Transverse colon (tissue), 4 donors: Measurements from ENCODE around the gene FAM50B. TPM values are rescaled to one million over a fixed set of nuclear protein-coding genes. Genes with fewer than 3 reads are reported as not detected.

ENCODE experiments used
- DNase-seq: peaks from one replicate; pipeline ENCODE4 v3.0.0-alpha.2; 2019
- H3K27ac ChIP-seq, 4 donors: fragments of 200-600 bp; sonication (generic); 2 replicates each; pipeline ENCODE4 v1.5.1; 2016 to 2018; ENCODE audit warnings: inconsistent platforms in 4 of 4
- H3K27me3 ChIP-seq: fragments of 200-600 bp; sonication (generic); 2 replicates; pipeline ENCODE4 v1.5.1; 2017; ENCODE audit warnings: inconsistent platforms
- H3K36me3 ChIP-seq, 4 donors: fragments of 200-600 bp; sonication (generic); 2 replicates each; pipeline ENCODE4 v1.5.1; 2017 to 2019; ENCODE audit warnings: inconsistent platforms in 4 of 4
- H3K4me1 ChIP-seq, 4 donors: fragments of 200-600 bp; sonication (generic); 2 replicates each; pipeline ENCODE4 v1.5.1; 2017 to 2020; ENCODE audit warnings: inconsistent platforms in 4 of 4
- H3K4me3 ChIP-seq, 4 donors: fragments of 200-600 bp; sonication (generic); 1 replicate in 1 of 4; 2 replicates in 3 of 4; pipeline versions ENCODE4 v1.5.1 to v1.6.1; 2017 to 2019; ENCODE audit warnings: inconsistent platforms in 4 of 4
- H3K9me3 ChIP-seq, 2 donors: fragments of 200-600 bp; sonication (generic); 2 replicates each; pipeline ENCODE4 v1.5.1; 2017 to 2019; ENCODE audit warnings: inconsistent platforms in 2 of 2
- EP300 ChIP-seq: sonication (generic); formaldehyde crosslinking; IDR thresholded peaks from one replicate; pipeline ENCODE4 v1.6.1; 2017; ENCODE audit warnings: antibody characterized with exemption, low read depth
- POLR2A ChIP-seq: fragments of 450-650 bp; IDR thresholded peaks from one replicate; pipeline ENCODE4 v1.6.1; 2016; ENCODE audit warnings: antibody characterized with exemption, mild to moderate bottlenecking, moderate library complexity
- POLR2AphosphoS5 ChIP-seq, 3 donors: sonication (generic); formaldehyde crosslinking; IDR thresholded peaks; one replicate each; pipeline ENCODE4 v1.6.1; 2016; ENCODE audit warnings: antibody characterized with exemption in 3 of 3
- WGBS, 2 donors: methylation state at CpG; one replicate each; pipeline ENCODE4 v1.1.5; 2018; ENCODE audit warnings: low coverage in 1 of 2; 5-methylcytosine and 5-hydroxymethylcytosine counted together
- in situ Hi-C, 4 donors: fragments of 200-750 bp; cut with MboI; loops; one replicate each; pipeline versions ENCODE4 v1.15.0 to v1.15.1; 2017; ENCODE audit warnings: low sequenced_read_pairs in 3 of 4, low pct_ligation_motif_present in 1 of 4, low pct_unique_long_range_greater_than_20kb in 1 of 4
- intact Hi-C: fragments of 100-400 bp; cut with DNase I; formaldehyde crosslinking; loops from one replicate; pipeline ENCODE4 v1.15.1; 2023; ENCODE audit warnings: low total_unique reads
- total RNA-seq, 4 donors: library from RNA; depleted of rRNA; stranded (reverse); fragments of >200 nt; gene quantifications; one replicate each; pipeline ENCODE4 v1.1.0, GENCODE V29; 2016
- TF ChIP-seq, protein P1 (sequence below), 5 experiments: fragments of 200-600 bp in 3 of 5; fragments of 450-650 bp in 2 of 5; sonication (generic) in 3 of 5; IDR thresholded peaks; 1 replicate in 2 of 5; 2 replicates in 3 of 5; pipeline ENCODE4 v1.5.1; 2016 to 2017; ENCODE audit warnings: antibody characterized with exemption in 5 of 5, inconsistent platforms in 3 of 5, mild to moderate bottlenecking in 2 of 5, moderate library complexity in 1 of 5

The FAM50B gene
- total RNA-seq, 4 donors from 2014 or later: 3.4 to 6.4 (median 5.2) TPM; not detected in 1

DNA sequence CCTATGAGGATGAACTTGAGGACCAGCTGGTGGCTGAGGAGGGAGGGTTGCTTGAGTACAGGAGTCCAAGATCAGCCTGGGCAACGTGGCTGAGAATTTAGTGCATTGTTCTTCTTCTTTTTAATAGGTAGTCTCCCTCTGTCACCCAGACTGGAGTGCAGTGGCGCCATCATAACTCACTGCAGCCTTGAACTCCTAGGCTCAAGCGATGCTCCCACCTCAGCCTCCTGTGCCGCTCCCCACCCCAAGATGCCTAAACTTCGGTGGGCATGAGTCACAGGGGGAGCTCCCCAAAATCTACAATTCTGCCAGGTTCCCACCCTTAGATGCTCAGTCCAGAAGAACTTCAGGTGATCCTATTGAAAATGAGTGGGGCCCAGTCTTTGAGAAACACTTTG is 21.4 kb downstream of the FAM50B start:
- intact Hi-C loops: no loop called here
- H3K27me3 ChIP-seq: no peaks in the 10 kb centered on the region
- H3K4me3 ChIP-seq: no peak overlapping the region
- no peak overlapping the region for H3K27ac ChIP-seq
- H3K9me3 ChIP-seq: no peaks in the 10 kb centered on the region
- no peaks in the 10 kb centered on the region for H3K36me3 ChIP-seq
- H3K4me1 ChIP-seq: peaks cover 0 to 14% (median 8%) of the 10 kb centered on the region in 4 donors
- no peak for DNase-seq
- TF ChIP-seq, protein P1, sequence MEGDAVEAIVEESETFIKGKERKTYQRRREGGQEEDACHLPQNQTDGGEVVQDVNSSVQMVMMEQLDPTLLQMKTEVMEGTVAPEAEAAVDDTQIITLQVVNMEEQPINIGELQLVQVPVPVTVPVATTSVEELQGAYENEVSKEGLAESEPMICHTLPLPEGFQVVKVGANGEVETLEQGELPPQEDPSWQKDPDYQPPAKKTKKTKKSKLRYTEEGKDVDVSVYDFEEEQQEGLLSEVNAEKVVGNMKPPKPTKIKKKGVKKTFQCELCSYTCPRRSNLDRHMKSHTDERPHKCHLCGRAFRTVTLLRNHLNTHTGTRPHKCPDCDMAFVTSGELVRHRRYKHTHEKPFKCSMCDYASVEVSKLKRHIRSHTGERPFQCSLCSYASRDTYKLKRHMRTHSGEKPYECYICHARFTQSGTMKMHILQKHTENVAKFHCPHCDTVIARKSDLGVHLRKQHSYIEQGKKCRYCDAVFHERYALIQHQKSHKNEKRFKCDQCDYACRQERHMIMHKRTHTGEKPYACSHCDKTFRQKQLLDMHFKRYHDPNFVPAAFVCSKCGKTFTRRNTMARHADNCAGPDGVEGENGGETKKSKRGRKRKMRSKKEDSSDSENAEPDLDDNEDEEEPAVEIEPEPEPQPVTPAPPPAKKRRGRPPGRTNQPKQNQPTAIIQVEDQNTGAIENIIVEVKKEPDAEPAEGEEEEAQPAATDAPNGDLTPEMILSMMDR (IDR thresholded peaks at IDR 0.05): no peak
- TF ChIP-seq POLR2A (no peak), POLR2AphosphoS5 (IDR thresholded peaks at IDR 0.05) (no peak), EP300 (no peak)
- 60 to 80% methylated on average over 1 to 5 of the region's 5 CpGs for WGBS, 2 donors
- in situ Hi-C loops: no loop called here

DNA sequence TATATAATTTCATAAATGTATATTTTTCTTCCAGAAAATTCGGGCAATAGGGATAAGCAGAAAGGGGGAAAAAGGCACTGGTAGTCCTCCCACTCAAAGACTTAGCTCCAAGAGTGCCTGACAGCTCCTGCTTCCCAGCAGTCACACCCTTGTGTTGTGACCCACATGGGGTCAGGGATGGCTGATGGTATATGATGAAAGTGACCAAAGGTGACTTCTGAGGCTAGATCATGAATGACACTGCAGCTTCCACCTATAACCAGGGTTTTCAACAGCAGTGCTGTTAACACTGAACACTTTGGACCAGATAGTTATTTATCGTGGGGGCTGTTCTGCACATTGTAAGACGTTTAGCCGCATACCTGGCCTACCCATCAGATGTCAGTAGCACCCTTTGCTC is 22.3 kb downstream of the FAM50B start:
- Histone ChIP-seq H3K4me3 (no peak overlapping the region), H3K27me3 (no peaks in the 10 kb centered on the region), H3K4me1 (peaks cover 0 to 14% (median 8%) of the 10 kb centered on the region in 4 donors), H3K36me3 (no peaks in the 10 kb centered on the region), H3K27ac (no peak overlapping the region), H3K9me3 (no peaks in the 10 kb centered on the region)
- in situ Hi-C loops (no loop called here), intact Hi-C loops (no loop called here)
- 84 to 91% methylated on average over 3 to 4 of the region's 4 CpGs for WGBS, 2 donors
- DNase-seq: no peak
- no peak for TF ChIP-seq POLR2A
- no peak for TF ChIP-seq POLR2AphosphoS5 (IDR thresholded peaks at IDR 0.05)
- no peak for TF ChIP-seq EP300
- TF ChIP-seq, protein P1 (IDR thresholded peaks at IDR 0.05): no peak

DNA sequence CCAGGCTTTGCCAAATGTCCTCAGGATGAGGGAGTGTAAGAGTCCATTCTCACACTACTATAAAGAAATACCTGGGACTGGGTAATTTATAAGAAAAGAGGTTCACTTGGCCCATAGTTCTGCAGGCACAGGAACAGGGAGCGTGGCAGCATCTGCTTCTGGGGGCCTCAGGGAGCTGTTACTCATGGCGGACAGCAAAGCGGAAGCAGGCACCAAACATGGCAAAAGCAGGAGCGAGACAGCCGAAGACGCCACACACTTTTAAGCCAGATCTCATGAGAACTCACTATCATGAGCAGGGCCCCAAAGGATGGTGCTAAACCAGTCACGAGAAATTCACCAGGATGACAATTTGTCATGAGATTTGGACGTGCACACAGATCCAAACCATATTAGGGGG is 22.8 kb downstream of the FAM50B start:
- no peak overlapping the region for H3K4me3 ChIP-seq
- H3K36me3 ChIP-seq: no peaks in the 10 kb centered on the region
- H3K27ac ChIP-seq: no peak overlapping the region
- in situ Hi-C loops: no loop called here
- 90 to 100% methylated on average over 5 to 8 of the region's 8 CpGs for WGBS, 2 donors
- no peak for DNase-seq
- H3K4me1 ChIP-seq: peaks cover 0 to 14% (median 8%) of the 10 kb centered on the region in 4 donors
- no peak for TF ChIP-seq EP300
- TF ChIP-seq, protein P1 (IDR thresholded peaks at IDR 0.05): no peak
- no peak for TF ChIP-seq POLR2AphosphoS5 (IDR thresholded peaks at IDR 0.05)
- no peak for TF ChIP-seq POLR2A
- intact Hi-C loops: no loop called here
- H3K9me3 ChIP-seq: no peaks in the 10 kb centered on the region
- H3K27me3 ChIP-seq: no peaks in the 10 kb centered on the region

DNA sequence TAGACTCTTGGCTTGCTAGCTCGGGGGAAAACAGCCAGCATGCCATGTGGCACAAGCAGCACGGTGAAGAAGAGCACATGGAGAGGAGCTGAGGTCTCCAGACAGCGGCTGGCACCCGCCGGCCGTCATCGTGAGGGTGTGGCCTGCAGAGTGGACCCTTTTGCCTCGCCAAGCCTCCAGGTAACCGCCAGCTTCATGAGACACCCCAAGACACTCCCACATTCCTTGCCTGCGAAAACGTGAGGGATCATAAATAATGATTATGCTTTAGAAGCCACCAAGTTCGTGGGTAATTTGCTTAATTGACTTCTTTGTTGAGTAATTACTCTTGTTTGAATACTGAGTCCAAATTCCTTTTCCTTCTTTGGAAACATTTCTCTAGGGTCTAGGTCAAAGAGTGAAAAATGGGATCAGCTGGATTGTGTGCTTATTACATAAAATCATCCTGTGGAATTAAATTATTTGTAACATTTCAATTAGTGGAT is 23.2 kb downstream of the FAM50B start:
- DNase-seq: no peak
- H3K36me3 ChIP-seq: no peaks in the 10 kb centered on the region
- 38 to 77% methylated on average over 3 to 12 of the region's 12 CpGs for WGBS, 2 donors
- intact Hi-C loops (no loop called here), in situ Hi-C loops (no loop called here)
- H3K9me3 ChIP-seq: no peaks in the 10 kb centered on the region
- H3K27ac ChIP-seq: no peak overlapping the region
- H3K4me3 ChIP-seq: no peak overlapping the region
- peaks cover 0 to 14% (median 8%) of the 10 kb centered on the region in 4 donors for H3K4me1 ChIP-seq
- TF ChIP-seq POLR2AphosphoS5 (IDR thresholded peaks at IDR 0.05) (no peak), POLR2A (no peak), EP300 (no peak)
- TF ChIP-seq, protein P1 (IDR thresholded peaks at IDR 0.05): no peak
- no peaks in the 10 kb centered on the region for H3K27me3 ChIP-seq
